ENCODE data around the gene BUB3.

Gene BUB3

GRCh38 chr10:123149162-123149567 is 5.0 kb upstream of the BUB3 start:
- ChIA-PET POLR2A (ENCODE audit: low non-redundant PET) (no interaction called here), CTCF (interaction anchor here (2.1 to 2.9 kb wide), 2 partner anchors 16 to 106 kb away, joined by 13 read pairs; no protein-coding TSS in a partner anchor)
- TF ChIP-seq CTCF (conservative IDR thresholded peaks at IDR 0.05; ENCODE audit: low read depth) = no peak
- no peak for DNase-seq (ENCODE audit: low spot score)
- H3K27ac ChIP-seq = no peak overlapping the region

DNA sequence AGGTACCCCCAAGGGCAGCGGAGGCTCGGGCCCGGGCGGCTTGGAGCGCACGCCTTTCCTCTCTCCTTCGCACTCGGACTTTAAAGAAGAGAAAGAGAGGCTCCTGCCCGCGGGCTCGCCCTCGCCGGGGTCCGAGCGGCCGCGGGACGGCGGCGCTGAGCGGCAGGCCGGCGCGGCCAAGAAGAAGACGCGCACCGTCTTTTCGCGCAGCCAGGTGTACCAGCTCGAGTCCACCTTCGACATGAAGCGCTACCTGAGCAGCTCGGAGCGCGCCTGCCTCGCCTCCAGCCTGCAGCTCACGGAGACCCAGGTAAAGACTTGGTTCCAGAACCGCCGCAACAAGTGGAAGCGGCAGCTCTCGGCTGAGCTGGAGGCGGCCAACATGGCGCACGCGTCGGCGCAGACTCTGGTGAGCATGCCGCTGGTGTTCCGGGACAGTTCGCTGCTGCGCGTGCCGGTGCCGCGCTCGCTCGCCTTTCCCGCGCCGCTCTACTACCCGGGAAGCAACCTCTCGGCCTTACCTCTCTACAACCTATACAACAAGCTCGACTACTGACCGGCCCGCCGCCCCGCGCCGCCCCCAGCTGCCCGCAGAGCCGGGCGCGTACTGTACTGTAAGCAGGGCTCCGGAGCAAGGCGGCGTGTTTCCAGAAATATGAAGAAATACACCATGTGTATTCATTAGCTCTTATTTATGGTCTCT is 4.5 kb upstream of the BUB3 start:
- DNase-seq (ENCODE audit: low spot score) = no peak
- POLR2A ChIA-PET (ENCODE audit: low non-redundant PET) = no interaction called here
- H3K27ac ChIP-seq = no peak overlapping the region
- CTCF ChIA-PET = interaction anchor here (0.6 to 2.9 kb wide), 4 partner anchors 16 to 165 kb away, joined by 3 to 13 read pairs (median 8); no protein-coding TSS in a partner anchor
- TF ChIP-seq CTCF (conservative IDR thresholded peaks at IDR 0.05; ENCODE audit: low read depth) = no peak

- DNase-seq (ENCODE audit: low spot score) = no peak
- CTCF ChIA-PET = interaction anchor here (0.6 to 2.9 kb wide), 5 partner anchors 17 to 423 kb away, joined by 3 to 13 read pairs (median 3); no protein-coding TSS in a partner anchor
- POLR2A ChIA-PET (ENCODE audit: low non-redundant PET) = no interaction called here
- H3K27ac ChIP-seq = no peak overlapping the region
- TF ChIP-seq CTCF (conservative IDR thresholded peaks at IDR 0.05; ENCODE audit: low read depth) = no peak
These were observed 3.8 kb upstream of the BUB3 start for GRCh38 chr10:123150271-123150985.

DNA sequence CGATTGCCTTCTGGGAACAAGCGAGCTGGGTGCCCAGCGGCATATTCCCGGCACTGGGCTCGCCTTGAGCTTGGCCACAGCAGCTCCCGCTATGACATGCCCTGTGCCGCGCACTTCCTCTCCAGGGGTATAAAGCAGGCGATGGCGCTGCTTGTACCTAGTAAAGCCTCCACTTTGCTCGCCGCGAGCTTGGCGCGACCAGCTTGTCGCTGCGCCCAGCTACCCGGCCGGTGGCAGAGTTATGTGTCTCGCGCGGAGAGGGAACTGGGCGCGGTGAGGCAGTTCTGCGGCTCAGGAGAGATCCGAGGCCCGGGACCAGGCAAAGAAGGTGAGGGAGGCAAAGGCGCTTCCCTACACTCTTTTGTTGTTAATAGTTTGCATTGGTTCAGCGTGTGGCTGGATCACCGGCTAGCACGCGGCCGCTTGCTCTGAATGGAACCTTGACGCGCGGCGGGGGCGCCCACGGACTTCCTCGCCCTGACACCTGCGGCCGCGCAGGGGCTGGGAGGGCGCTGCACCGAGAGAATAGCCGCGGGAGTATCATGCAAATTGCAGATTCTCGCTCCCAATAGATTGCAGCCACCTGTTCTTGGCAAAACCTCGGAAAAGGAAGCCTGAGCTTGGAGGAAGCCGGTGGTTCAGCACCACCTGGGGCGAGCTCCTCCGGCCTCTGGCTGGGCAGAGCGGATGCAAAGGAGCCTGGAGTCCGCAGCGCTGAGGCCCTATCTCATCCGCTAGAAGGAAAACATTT is 3.0 kb upstream of the BUB3 start:
- no peak for TF ChIP-seq CTCF (conservative IDR thresholded peaks at IDR 0.05; ENCODE audit: low read depth)
- DNase-seq (ENCODE audit: low spot score) = no peak
- POLR2A ChIA-PET (ENCODE audit: low non-redundant PET) = no interaction called here
- no peak overlapping the region for H3K27ac ChIP-seq
- CTCF ChIA-PET = interaction anchor here (0.6 to 2.9 kb wide), 3 partner anchors 18 to 422 kb away, joined by 3 to 13 read pairs (median 13); no protein-coding TSS in a partner anchor

DNA sequence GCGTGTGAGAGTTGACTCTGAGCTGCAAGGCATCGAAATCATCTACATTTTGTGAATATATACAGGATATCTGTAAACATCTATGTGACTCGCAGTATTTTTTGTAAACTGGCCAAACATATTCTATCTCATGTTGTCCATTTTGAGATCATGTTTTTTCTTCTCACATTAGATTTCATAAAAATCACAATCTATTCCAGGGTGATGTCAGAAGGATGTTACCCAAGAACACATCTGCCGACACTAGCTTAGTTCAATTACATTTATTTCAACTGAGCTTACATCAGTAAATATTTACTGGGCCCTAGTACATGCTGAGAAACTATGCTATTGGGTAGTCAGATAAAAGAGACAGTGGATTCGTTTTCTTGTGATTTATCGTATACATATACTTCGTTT is 2.5 kb upstream of the BUB3 start:
- DNase-seq (ENCODE audit: low spot score) = no peak
- CTCF ChIA-PET = no interaction called here
- H3K27ac ChIP-seq = no peak overlapping the region
- no peak for TF ChIP-seq CTCF (conservative IDR thresholded peaks at IDR 0.05; ENCODE audit: low read depth)
- POLR2A ChIA-PET (ENCODE audit: low non-redundant PET) = no interaction called here

GRCh38 chr10:123153486-123154091 is 613 bp upstream of the BUB3 start:
- no peak for TF ChIP-seq CTCF (conservative IDR thresholded peaks at IDR 0.05; ENCODE audit: low read depth)
- ChIA-PET CTCF (interaction anchor here (0.7 to 1.5 kb wide), 5 partner anchors 8 to 1711 kb away, joined by 3 to 5 read pairs (median 3); no protein-coding TSS in a partner anchor), POLR2A (ENCODE audit: low non-redundant PET) (interaction anchor here (0.6 kb wide), 1 partner anchor 19 kb away, joined by 3 read pairs; no protein-coding TSS in a partner anchor)
- no peak for DNase-seq (ENCODE audit: low spot score)
- H3K27ac ChIP-seq = peak overlapping the region; percentile 94
